ENCODE measurements around the gene CD2.

- no peak for TF ChIP-seq EZH2 (IDR thresholded peaks at IDR 0.05; ENCODE audit: insufficient read depth, poor library complexity, severe bottlenecking)
- TF ChIP-seq EZH2phosphoT487 (IDR thresholded peaks at IDR 0.05; ENCODE audit: insufficient read depth, low read depth), result no peak
These were observed 15.8 kb downstream of the CD2 start for GRCh38 chr1:116769994-116770393.

Measured in GM23248 (cell line).